Left hindlimb (tissue), 1 donor: ENCODE data around the gene KLHL29.
A peak's percentile ranks its signal among the peaks of the same experiment; 100 is the strongest.

ENCODE experiments used
- DNase-seq: peaks from one replicate; pipeline ENCODE4 v3.0.0-alpha.2; 2018

Gene KLHL29

GRCh38 chr2:23666241-23666979, 281.4 kb downstream of the KLHL29 start:
- DNase-seq, result no peak

GRCh38 chr2:23666980-23667357, 282.0 kb downstream of the KLHL29 start:
- DNase-seq, result no peak

- no peak for DNase-seq
Observed at GRCh38 chr2:23668756-23669304, 283.9 kb downstream of the KLHL29 start.

- peak; percentile 91 for DNase-seq
Observed at GRCh38 chr2:23669413-23670244, 284.6 kb downstream of the KLHL29 start.

GRCh38 chr2:23670245-23670592, 285.2 kb downstream of the KLHL29 start:
- DNase-seq, result no peak

- DNase-seq, result no peak
Observed at GRCh38 chr2:23673082-23673481, 288.1 kb downstream of the KLHL29 start.

- DNase-seq, result no peak
Observed at GRCh38 chr2:23673830-23674679, 289.1 kb downstream of the KLHL29 start.

- no peak for DNase-seq
Observed at GRCh38 chr2:23675506-23675905, 290.5 kb downstream of the KLHL29 start.

- DNase-seq, result no peak
Observed at GRCh38 chr2:23677836-23678235, 292.9 kb downstream of the KLHL29 start.

- DNase-seq, result no peak
Observed at GRCh38 chr2:23679044-23679443, 294.1 kb downstream of the KLHL29 start.

- no peak for DNase-seq
Observed at GRCh38 chr2:23680951-23681350, 296.0 kb downstream of the KLHL29 start.

GRCh38 chr2:23681356-23682140, 296.6 kb downstream of the KLHL29 start:
- no peak for DNase-seq

GRCh38 chr2:23682481-23682880, 297.5 kb downstream of the KLHL29 start:
- DNase-seq, result no peak

- DNase-seq, result no peak
Observed at GRCh38 chr2:23683001-23683400, 298.0 kb downstream of the KLHL29 start.

- DNase-seq, result no peak
Observed at GRCh38 chr2:23684395-23685176, 299.6 kb downstream of the KLHL29 start.

- DNase-seq, result no peak
Observed at GRCh38 chr2:23685181-23685580, 300.2 kb downstream of the KLHL29 start.

- no peak for DNase-seq
Observed at GRCh38 chr2:23685706-23686105, 300.7 kb downstream of the KLHL29 start.

GRCh38 chr2:23686405-23687029, 301.5 kb downstream of the KLHL29 start:
- DNase-seq, result no peak

- DNase-seq, result no peak
Observed at GRCh38 chr2:23687214-23687613, 302.2 kb downstream of the KLHL29 start.

GRCh38 chr2:23687713-23688112, 302.7 kb downstream of the KLHL29 start:
- no peak for DNase-seq
